Gastroesophageal sphincter (tissue), 4 donors: Measurements from ENCODE around the gene SLC9A3. TPM values are rescaled to one million over a fixed set of nuclear protein-coding genes. Genes with fewer than 3 reads are reported as not detected.

ENCODE experiments used
- ATAC-seq: fragments of 150-250 bp; one replicate; pipeline ENCODE4 v1.9.1; 2016; ENCODE audit warnings: mild to moderate bottlenecking, moderate library complexity
- H3K27ac ChIP-seq, 4 donors: fragments of 200-600 bp; sonication (generic) in 3 of 4; 1 replicate in 3 of 4; 2 replicates in 1 of 4; pipeline ENCODE4 v1.5.1; 2016 to 2019
- H3K27me3 ChIP-seq: fragments of 200-600 bp; sonication (generic); one replicate; pipeline ENCODE4 v1.5.1; 2019
- H3K36me3 ChIP-seq, 2 donors: fragments of 200-600 bp; sonication (generic); one replicate each; pipeline ENCODE4 v1.5.1; 2019; ENCODE audit warnings: control low read depth in 1 of 2
- H3K4me1 ChIP-seq, 3 donors: fragments of 200-600 bp; sonication (generic); 1 replicate in 2 of 3; 2 replicates in 1 of 3; pipeline ENCODE4 v1.5.1; 2016 to 2019; ENCODE audit warnings: control low read depth in 2 of 3
- H3K4me3 ChIP-seq, 2 donors: fragments of 200-600 bp; sonication (generic); one replicate each; pipeline ENCODE4 v1.5.1; 2019; ENCODE audit warnings: mild to moderate bottlenecking in 1 of 2, moderate library complexity in 1 of 2
- H3K9me3 ChIP-seq, 3 donors: fragments of 200-600 bp; sonication (generic); one replicate each; pipeline ENCODE4 v1.5.1; 2017 to 2019; ENCODE audit warnings: control low read depth in 2 of 3
- CTCF ChIP-seq, 4 experiments: fragments of 200-600 bp in 2 of 4; fragments of 450-650 bp in 2 of 4; sonication (generic) in 1 of 4; IDR thresholded peaks; one replicate each; pipeline ENCODE4 v1.5.1; 2017 to 2019; ENCODE audit warnings: antibody characterized with exemption in 4 of 4, mild to moderate bottlenecking in 2 of 4, moderate library complexity in 2 of 4
- EP300 ChIP-seq: sonication (generic); formaldehyde crosslinking; IDR thresholded peaks from one replicate; pipeline ENCODE4 v1.6.1; 2017; ENCODE audit warnings: antibody characterized with exemption, mild to moderate bottlenecking
- POLR2A ChIP-seq, 2 donors: fragments of 450-650 bp; IDR thresholded peaks; one replicate each; pipeline ENCODE4 v1.6.1; 2017; ENCODE audit warnings: antibody characterized with exemption in 2 of 2, mild to moderate bottlenecking in 2 of 2, moderate library complexity in 1 of 2
- POLR2AphosphoS5 ChIP-seq: sonication (generic); formaldehyde crosslinking; IDR thresholded peaks from one replicate; pipeline ENCODE4 v1.6.1; 2017; ENCODE audit warnings: antibody characterized with exemption
- WGBS, 2 donors: methylation state at CpG; one replicate each; pipeline ENCODE4 v1.1.5; 2018; ENCODE audit warnings: low coverage in 1 of 2; 5-methylcytosine and 5-hydroxymethylcytosine counted together
- total RNA-seq, 4 donors: library from RNA; depleted of rRNA; stranded (reverse); fragments of >200 nt; gene quantifications; one replicate each; pipeline ENCODE4 v1.1.0, GENCODE V29; 2016

The SLC9A3 gene
- total RNA-seq, 4 donors from 2014 or later: 2.6 to 3.9 (median 2.8) TPM

DNA sequence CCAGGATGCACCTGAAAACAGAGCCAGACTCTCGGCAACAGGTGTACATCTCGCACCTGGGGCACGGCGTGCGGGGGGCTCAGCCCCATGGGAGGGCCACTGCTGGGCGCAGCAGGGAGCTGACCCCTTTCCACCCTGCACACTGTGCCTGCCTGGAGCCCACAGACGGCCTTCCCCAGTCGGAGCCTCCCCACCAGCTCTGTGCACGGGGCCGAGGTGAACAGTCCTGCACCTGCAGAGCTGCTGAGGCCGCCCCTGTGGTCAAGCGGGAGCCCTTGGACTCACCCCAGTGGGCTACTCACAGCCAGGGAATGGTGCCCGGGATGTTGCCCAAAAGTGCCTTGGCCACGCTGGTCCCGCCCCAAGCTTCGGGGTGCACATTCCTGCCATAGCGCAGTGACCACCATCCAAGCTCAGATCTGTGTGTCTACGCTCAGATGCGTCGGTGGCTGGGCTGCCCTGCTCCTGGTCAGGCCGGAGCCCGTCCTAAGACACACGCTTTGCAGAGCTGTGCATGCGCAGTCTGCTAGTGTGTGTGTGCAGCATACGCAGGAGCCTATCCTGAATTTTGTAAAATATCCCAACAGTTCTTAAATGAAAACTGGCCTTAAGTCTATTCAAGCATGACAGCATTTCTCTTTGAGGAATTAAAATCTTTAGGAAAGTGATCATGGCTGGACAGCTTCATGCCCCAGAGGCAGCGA lies 89.7 kb downstream of the SLC9A3 start:
- H3K27me3 ChIP-seq: peaks cover 59% of the 10 kb centered on the region
- no peak overlapping the region for H3K4me3 ChIP-seq
- no peaks in the 10 kb centered on the region for H3K9me3 ChIP-seq
- WGBS, 2 donors: 66% methylated on average over 9 of the region's 26 CpGs; no CpG with 5 or more reads in 1 of the 2 donors
- no peaks in the 10 kb centered on the region for H3K36me3 ChIP-seq
- no peak for ATAC-seq
- H3K4me1 ChIP-seq: no peaks in the 10 kb centered on the region
- no peak overlapping the region for H3K27ac ChIP-seq
- TF ChIP-seq CTCF (IDR thresholded peaks at IDR 0.05) (no peak), POLR2A (IDR thresholded peaks at IDR 0.05) (no peak), EP300 (no peak)

GRCh38 chr5:433836-434235 lies 90.4 kb downstream of the SLC9A3 start:
- Histone ChIP-seq H3K4me3 (no peak overlapping the region), H3K4me1 (no peaks in the 10 kb centered on the region), H3K27me3 (peaks cover 63% of the 10 kb centered on the region), H3K9me3 (no peaks in the 10 kb centered on the region), H3K27ac (no peak overlapping the region), H3K36me3 (no peaks in the 10 kb centered on the region)
- no peak for ATAC-seq
- no CpG with 5 or more reads among the region's 16 CpGs for whole genome bisulfite sequencing, 2 donors
- TF ChIP-seq POLR2AphosphoS5 (no peak), CTCF (IDR thresholded peaks at IDR 0.05) (no peak), POLR2A (IDR thresholded peaks at IDR 0.05) (no peak), EP300 (no peak)

- Histone ChIP-seq H3K27ac (no peak overlapping the region), H3K4me3 (no peak overlapping the region), H3K9me3 (no peaks in the 10 kb centered on the region), H3K36me3 (no peaks in the 10 kb centered on the region), H3K4me1 (no peaks in the 10 kb centered on the region), H3K27me3 (peaks cover 57% of the 10 kb centered on the region)
- ATAC-seq: no peak
- no peak for TF ChIP-seq POLR2AphosphoS5
- TF ChIP-seq EP300: no peak
- no peak for TF ChIP-seq CTCF (IDR thresholded peaks at IDR 0.05)
- no peak for TF ChIP-seq POLR2A (IDR thresholded peaks at IDR 0.05)
- 30 to 75% methylated on average over 2 to 7 of the region's 23 CpGs for WGBS, 2 donors
These were observed 91.1 kb downstream of the SLC9A3 start for GRCh38 chr5:432928-433791.

DNA sequence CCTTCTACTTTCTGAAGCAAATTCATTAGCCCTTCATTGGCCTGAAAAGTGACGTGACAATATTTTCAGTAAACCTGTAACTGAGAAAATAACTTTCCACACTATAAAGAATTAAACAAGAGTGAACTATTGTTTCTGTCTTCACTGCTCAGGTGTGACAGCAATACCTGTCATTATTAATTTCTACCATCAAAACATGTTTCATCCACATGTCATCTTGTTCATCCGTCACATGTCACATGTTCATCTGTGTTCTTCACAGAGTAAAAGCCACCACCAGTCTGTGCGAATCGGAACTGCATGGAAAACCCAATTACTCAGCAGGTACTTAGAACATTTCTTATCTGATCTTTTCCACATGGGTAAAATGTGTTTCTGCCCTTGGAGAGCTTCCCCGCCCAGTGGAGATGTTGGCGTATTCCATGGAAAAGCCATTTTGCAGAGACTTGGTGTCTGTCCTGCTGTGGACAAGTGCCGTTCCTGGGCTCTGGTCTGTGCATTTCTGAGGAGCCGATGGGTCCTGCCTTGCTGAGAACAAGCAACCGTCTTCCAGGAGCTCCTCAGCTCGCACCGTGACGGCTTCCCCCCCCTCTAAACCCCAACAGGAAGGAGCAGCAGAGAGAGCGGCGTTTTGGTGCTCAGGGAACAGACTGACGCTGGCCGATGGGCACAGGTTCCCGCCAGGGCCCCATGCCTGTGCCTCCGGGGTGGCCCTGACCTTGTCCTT lies 91.9 kb downstream of the SLC9A3 start:
- no peak overlapping the region for H3K27ac ChIP-seq
- ATAC-seq: no peak
- peaks cover 54% of the 10 kb centered on the region for H3K27me3 ChIP-seq
- H3K4me3 ChIP-seq: no peak overlapping the region
- no peaks in the 10 kb centered on the region for H3K9me3 ChIP-seq
- 84 to 92% methylated on average over 9 of the region's 18 CpGs for WGBS, 2 donors
- H3K36me3 ChIP-seq: no peaks in the 10 kb centered on the region
- H3K4me1 ChIP-seq: no peaks in the 10 kb centered on the region
- TF ChIP-seq POLR2AphosphoS5 (no peak), EP300 (no peak), CTCF (IDR thresholded peaks at IDR 0.05) (no peak), POLR2A (IDR thresholded peaks at IDR 0.05) (no peak)
